NOMO-1 treated with dmso at 0.1 percent for 144 hours (cell line): Measurements from ENCODE around the gene VPS36.
"Not testable (repeated sequence)": the region's sequence is repeated elsewhere in the genome, so short reads cannot be mapped to it uniquely, and the experiment has no call there.

Experiments
- DNase-seq: peaks from one replicate; lab custom pipeline; 2025; ENCODE audit not compliant: unreplicated experiment; lab: John Stamatoyannopoulos, UW

Gene VPS36

GRCh38 chr13:52450012-52450792, at the start of gene VPS36:
Gene VPS36 (minus strand): TSS chr13:52450634. CDS start chr13:52450594, 40 bp downstream.
- DNase-seq: peak; percentile 93

GRCh38 chr13:52497979-52498378, 47.5 kb upstream of the VPS36 start:
- not testable (repeated sequence) for DNase-seq

GRCh38 chr13:52494241-52494640, 43.8 kb upstream of the VPS36 start:
- DNase-seq: not testable (repeated sequence)

GRCh38 chr13:52491015-52491414, 40.6 kb upstream of the VPS36 start:
- not testable (repeated sequence) for DNase-seq

- not testable (repeated sequence) for DNase-seq
Measured at GRCh38 chr13:52488763-52489162, 38.3 kb upstream of the VPS36 start.

GRCh38 chr13:52487078-52487477, 36.6 kb upstream of the VPS36 start:
- not testable (repeated sequence) for DNase-seq

GRCh38 chr13:52480677-52481428, 30.4 kb upstream of the VPS36 start:
- DNase-seq: not testable (repeated sequence)

- not testable (repeated sequence) for DNase-seq
Measured at GRCh38 chr13:52468487-52468886, 18.1 kb upstream of the VPS36 start.

GRCh38 chr13:52463526-52463925, 13.1 kb upstream of the VPS36 start:
- DNase-seq: no peak

- DNase-seq: no peak
Measured at GRCh38 chr13:52461265-52461664, 10.8 kb upstream of the VPS36 start.

GRCh38 chr13:52459668-52460067, 9.2 kb upstream of the VPS36 start:
- DNase-seq: no peak

- DNase-seq: peak; percentile 65
Measured at GRCh38 chr13:52455677-52456041, 5.2 kb upstream of the VPS36 start.

- DNase-seq: peak; percentile 98
Measured at GRCh38 chr13:52454820-52455676, 4.6 kb upstream of the VPS36 start, which contains the start of gene CKAP2. Gene CKAP2 (plus strand): TSS chr13:52455478. CDS start chr13:52455557, 79 bp downstream.

GRCh38 chr13:52454459-52454819, 4.0 kb upstream of the VPS36 start:
- peak; percentile 29 for DNase-seq

GRCh38 chr13:52452470-52452869, 2.0 kb upstream of the VPS36 start:
- no peak for DNase-seq

- no peak for DNase-seq
Measured at GRCh38 chr13:52451135-52451804, 836 bp upstream of the VPS36 start.

GRCh38 chr13:52450793-52451116, 321 bp upstream of the VPS36 start:
- DNase-seq: no peak

- peak; percentile 41 for DNase-seq
Measured at GRCh38 chr13:52449331-52450011, 963 bp downstream of the VPS36 start.

GRCh38 chr13:52447815-52448552, 2.5 kb downstream of the VPS36 start:
- no peak for DNase-seq

GRCh38 chr13:52447354-52447753, 3.1 kb downstream of the VPS36 start:
- DNase-seq: no peak
